Vagina (tissue), 2 donors: Measurements from ENCODE around the gene SHOC2. TPM values are rescaled to one million over a fixed set of nuclear protein-coding genes. Genes with fewer than 3 reads are reported as not detected.

Source experiments
- DNase-seq, 2 donors: peaks; one replicate each; pipeline ENCODE4 v3.0.0-alpha.2; 2017; ENCODE audit errors: extremely low spot score in 2 of 2
- H3K27ac ChIP-seq: fragments of 200-600 bp; sonication (generic); one replicate; pipeline ENCODE4 v1.5.1; 2019
- H3K27me3 ChIP-seq: fragments of 200-600 bp; sonication (generic); one replicate; pipeline ENCODE4 v1.5.1; 2019
- H3K36me3 ChIP-seq, 2 donors: fragments of 200-600 bp; sonication (generic); one replicate each; pipeline ENCODE4 v1.5.1; 2017 to 2019
- H3K4me1 ChIP-seq: fragments of 200-600 bp; sonication (generic); one replicate; pipeline ENCODE4 v1.5.1; 2019
- H3K4me3 ChIP-seq, 2 donors: fragments of 200-600 bp; sonication (generic); 1 replicate in 1 of 2; 2 replicates in 1 of 2; pipeline ENCODE4 v1.5.1; 2016 to 2019
- H3K9me3 ChIP-seq: fragments of 200-600 bp; sonication (generic); one replicate; pipeline ENCODE4 v1.5.1; 2019
- POLR2A ChIP-seq, 2 donors: fragments of 450-650 bp; IDR thresholded peaks; one replicate each; pipeline ENCODE4 v1.6.1; 2017; ENCODE audit warnings: antibody characterized with exemption in 2 of 2, mild to moderate bottlenecking in 2 of 2, moderate library complexity in 2 of 2
- POLR2AphosphoS5 ChIP-seq, 2 donors: sonication (generic); formaldehyde crosslinking; IDR thresholded peaks; one replicate each; pipeline ENCODE4 v1.9.0; 2017; ENCODE audit warnings: antibody characterized with exemption in 2 of 2, mild to moderate bottlenecking in 2 of 2, low read depth in 1 of 2; ENCODE audit not compliant: insufficient read depth in 1 of 2
- intact Hi-C: fragments of 100-400 bp; cut with DNase I; formaldehyde crosslinking; loops from one replicate; pipeline ENCODE4 v1.15.1; 2023
- total RNA-seq: library from RNA; depleted of rRNA; stranded (reverse); fragments of >200 nt; gene quantifications from one replicate; pipeline ENCODE4 v1.2.3, GENCODE V29; 2016
- TF ChIP-seq, protein P1 (sequence below), 3 experiments: fragments of 450-650 bp in 2 of 3; fragments of 200-600 bp in 1 of 3; sonication (generic) in 1 of 3; IDR thresholded peaks; one replicate each; pipeline ENCODE4 v1.5.1; 2017 to 2019; ENCODE audit warnings: antibody characterized with exemption in 3 of 3, mild to moderate bottlenecking in 2 of 3, moderate library complexity in 2 of 3

The SHOC2 gene
- total RNA-seq, 1 donor from 2014 or later: 40.0 TPM

DNA sequence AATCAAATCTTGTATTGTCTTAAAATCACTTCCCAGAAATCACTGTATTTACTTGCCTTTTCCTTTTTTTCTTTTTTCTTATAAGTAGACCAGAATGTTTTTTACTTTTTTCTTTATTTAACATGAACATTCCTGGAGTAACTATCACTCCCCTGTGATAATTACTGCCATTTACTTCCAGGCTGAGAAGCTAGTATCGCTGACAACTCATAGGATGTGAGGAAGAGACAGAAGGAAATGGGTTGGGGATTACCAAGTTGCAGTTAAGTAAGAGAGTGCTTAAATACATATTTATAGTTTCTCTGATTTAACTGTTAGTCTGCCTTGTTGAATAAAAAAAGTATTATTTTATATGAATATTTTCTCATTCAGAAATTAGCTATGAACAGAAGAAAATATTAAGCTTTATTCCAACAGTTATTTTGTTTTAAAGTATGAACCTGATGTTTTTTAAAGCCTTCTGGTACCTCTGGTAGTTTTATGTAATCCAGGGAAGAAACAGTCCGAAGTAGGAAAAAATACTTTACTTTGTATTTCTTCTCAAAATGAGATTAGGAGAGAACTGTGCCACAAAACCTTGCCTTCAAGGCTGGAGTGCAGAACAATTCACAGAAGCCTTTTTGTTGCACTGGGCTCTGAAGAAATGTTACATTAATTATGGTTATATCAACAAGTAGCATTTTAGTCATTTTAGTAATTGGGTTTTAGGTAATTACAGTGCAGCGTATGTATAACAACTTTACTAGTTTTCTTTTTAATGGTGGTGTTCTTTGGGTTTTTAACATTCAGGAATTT, 72.8 kb downstream of the SHOC2 start:
- no peak overlapping the region for H3K4me3 ChIP-seq
- H3K36me3 ChIP-seq: no peaks in the 10 kb centered on the region
- no peaks in the 10 kb centered on the region for H3K27me3 ChIP-seq
- intact Hi-C loops: no loop called here
- no peak for DNase-seq
- no peak overlapping the region for H3K27ac ChIP-seq
- TF ChIP-seq POLR2AphosphoS5 (IDR thresholded peaks at IDR 0.05; ENCODE audit: insufficient read depth in 1 of 2, low read depth in 1 of 2) (no peak), POLR2A (IDR thresholded peaks at IDR 0.05) (no peak)
- TF ChIP-seq, protein P1, sequence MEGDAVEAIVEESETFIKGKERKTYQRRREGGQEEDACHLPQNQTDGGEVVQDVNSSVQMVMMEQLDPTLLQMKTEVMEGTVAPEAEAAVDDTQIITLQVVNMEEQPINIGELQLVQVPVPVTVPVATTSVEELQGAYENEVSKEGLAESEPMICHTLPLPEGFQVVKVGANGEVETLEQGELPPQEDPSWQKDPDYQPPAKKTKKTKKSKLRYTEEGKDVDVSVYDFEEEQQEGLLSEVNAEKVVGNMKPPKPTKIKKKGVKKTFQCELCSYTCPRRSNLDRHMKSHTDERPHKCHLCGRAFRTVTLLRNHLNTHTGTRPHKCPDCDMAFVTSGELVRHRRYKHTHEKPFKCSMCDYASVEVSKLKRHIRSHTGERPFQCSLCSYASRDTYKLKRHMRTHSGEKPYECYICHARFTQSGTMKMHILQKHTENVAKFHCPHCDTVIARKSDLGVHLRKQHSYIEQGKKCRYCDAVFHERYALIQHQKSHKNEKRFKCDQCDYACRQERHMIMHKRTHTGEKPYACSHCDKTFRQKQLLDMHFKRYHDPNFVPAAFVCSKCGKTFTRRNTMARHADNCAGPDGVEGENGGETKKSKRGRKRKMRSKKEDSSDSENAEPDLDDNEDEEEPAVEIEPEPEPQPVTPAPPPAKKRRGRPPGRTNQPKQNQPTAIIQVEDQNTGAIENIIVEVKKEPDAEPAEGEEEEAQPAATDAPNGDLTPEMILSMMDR (IDR thresholded peaks at IDR 0.05): no peak
- peaks cover 12% of the 10 kb centered on the region for H3K4me1 ChIP-seq
- H3K9me3 ChIP-seq: no peaks in the 10 kb centered on the region

DNA sequence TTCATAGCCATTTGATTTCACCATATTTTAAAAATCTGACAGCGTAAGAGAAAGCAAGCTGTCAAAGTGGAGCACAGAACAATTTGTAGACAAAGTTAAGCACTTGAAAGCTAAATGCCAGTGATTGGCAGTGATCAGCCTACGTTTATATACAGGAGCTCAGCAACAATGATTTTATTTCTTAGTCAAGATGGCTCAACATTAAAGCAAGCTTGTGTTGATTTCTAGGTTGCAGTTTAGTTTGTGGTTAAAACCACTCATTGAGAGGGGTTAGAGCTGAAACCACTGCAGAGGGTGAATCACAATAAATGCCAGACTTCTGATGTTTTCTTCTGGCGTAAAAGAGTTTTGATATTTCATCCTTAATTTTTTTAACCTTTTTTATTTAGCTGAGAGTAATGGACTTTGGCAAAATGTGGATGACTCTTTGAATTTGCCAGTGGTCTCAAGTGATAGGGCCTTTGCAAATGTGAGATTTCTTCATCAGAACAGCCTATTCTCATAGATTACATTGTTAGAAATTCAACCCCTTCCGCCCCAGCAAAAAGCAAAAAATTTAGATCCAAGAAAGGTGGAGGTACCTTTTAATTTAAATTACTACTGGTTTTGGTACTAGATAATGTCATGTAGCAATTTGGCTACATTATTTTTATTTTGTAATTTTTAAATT, 73.8 kb downstream of the SHOC2 start:
- Histone ChIP-seq H3K4me3 (no peak overlapping the region), H3K27ac (no peak overlapping the region), H3K27me3 (no peaks in the 10 kb centered on the region), H3K9me3 (no peaks in the 10 kb centered on the region), H3K4me1 (peaks cover 7% of the 10 kb centered on the region), H3K36me3 (no peaks in the 10 kb centered on the region)
- TF ChIP-seq POLR2AphosphoS5 (IDR thresholded peaks at IDR 0.05; ENCODE audit: insufficient read depth in 1 of 2, low read depth in 1 of 2): no peak
- no peak for DNase-seq
- intact Hi-C loops: no loop called here

DNA sequence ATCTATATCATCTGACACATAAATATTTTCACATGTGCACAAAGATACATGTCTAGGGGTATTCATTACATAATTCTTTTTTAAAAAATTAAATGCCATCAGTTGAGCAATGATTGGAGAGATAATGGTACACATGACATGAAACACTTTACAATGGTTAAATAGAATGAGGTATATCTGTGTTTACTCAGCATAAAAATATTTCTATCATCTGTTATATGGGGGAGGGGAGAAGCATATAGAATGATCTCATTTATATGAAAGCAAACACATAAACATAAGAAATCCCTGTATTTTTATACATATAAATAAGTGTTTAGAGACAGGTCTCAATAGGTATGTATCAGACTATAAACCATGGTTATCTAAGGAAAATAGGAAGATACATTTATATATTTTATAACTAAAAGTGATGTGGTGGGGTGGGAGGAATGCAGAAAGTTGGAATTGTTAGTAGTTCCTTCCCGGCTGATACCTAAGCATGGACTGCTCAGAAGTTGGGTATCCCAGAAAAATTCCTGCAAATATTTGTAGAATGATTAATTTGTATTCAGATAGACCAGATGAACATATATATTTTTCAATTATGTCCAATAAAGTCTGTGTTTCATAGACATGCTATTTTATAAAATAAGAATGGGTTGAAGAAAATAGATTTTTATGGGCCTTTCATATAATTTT, 75.1 kb downstream of the SHOC2 start:
- intact Hi-C loops: no loop called here
- Histone ChIP-seq H3K4me1 (peaks cover 7% of the 10 kb centered on the region), H3K36me3 (no peaks in the 10 kb centered on the region), H3K9me3 (no peaks in the 10 kb centered on the region), H3K27me3 (no peaks in the 10 kb centered on the region), H3K27ac (no peak overlapping the region), H3K4me3 (no peak overlapping the region)
- DNase-seq: no peak
- TF ChIP-seq POLR2A (IDR thresholded peaks at IDR 0.05) (no peak), POLR2AphosphoS5 (IDR thresholded peaks at IDR 0.05; ENCODE audit: insufficient read depth in 1 of 2, low read depth in 1 of 2) (no peak)
- TF ChIP-seq, protein P1 (IDR thresholded peaks at IDR 0.05): no peak

DNA sequence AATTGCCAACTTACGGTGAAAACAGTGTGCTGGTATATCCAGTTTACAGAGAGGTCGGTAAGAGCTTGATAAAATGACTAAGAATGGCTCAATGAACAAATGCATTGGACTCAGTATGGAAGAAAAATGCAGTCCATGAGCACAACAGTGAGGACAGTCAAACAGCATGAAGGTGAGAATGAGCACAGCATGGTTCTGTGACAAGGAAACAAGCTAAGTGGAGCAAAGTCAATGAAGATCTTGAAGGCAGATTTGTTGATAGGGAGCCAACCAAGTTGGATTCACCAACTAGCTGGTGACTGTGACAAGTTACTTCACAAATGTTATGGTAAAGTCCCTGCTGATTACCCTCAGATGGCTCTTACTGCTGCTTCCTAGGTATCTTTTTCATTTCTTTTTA, 75.9 kb downstream of the SHOC2 start:
- DNase-seq: no peak
- no peak overlapping the region for H3K27ac ChIP-seq
- peaks cover 7% of the 10 kb centered on the region for H3K4me1 ChIP-seq
- no peaks in the 10 kb centered on the region for H3K27me3 ChIP-seq
- H3K9me3 ChIP-seq: no peaks in the 10 kb centered on the region
- H3K36me3 ChIP-seq: peaks cover 0 to 3% of the 10 kb centered on the region in 2 donors
- intact Hi-C loops: no loop called here
- TF ChIP-seq POLR2AphosphoS5 (IDR thresholded peaks at IDR 0.05; ENCODE audit: insufficient read depth in 1 of 2, low read depth in 1 of 2) (no peak), POLR2A (IDR thresholded peaks at IDR 0.05) (no peak)
- TF ChIP-seq, protein P1 (IDR thresholded peaks at IDR 0.05): no peak
- no peak overlapping the region for H3K4me3 ChIP-seq

DNA sequence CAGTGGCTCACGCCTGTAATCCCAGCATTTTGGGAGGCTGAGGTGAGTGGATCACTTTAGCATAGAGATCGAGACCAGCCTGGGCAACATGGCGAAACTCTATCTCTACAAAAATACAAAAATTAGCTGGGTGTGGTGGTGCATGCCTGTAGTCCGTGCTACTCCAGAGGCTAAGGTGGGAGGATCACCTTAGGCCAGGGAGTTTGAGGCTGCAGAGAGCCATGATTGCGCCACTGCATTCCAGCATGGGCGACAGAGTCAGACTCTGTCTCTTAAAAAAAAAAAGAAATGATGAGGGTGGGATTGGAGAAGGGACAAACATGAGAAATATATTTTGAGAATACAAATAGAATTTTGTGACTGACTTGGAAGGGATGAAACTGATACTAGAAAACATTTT, 76.9 kb downstream of the SHOC2 start:
- Histone ChIP-seq H3K36me3 (peaks cover 0 to 7% of the 10 kb centered on the region in 2 donors), H3K9me3 (no peaks in the 10 kb centered on the region), H3K4me1 (peaks cover 7% of the 10 kb centered on the region), H3K4me3 (no peak overlapping the region), H3K27ac (no peak overlapping the region), H3K27me3 (no peaks in the 10 kb centered on the region)
- DNase-seq: no peak
- TF ChIP-seq, protein P1 (IDR thresholded peaks at IDR 0.05): no peak
- TF ChIP-seq POLR2A (IDR thresholded peaks at IDR 0.05) (no peak), POLR2AphosphoS5 (IDR thresholded peaks at IDR 0.05; ENCODE audit: insufficient read depth in 1 of 2, low read depth in 1 of 2) (no peak)
- intact Hi-C loops: no loop called here
